HG03565 (cell line): ENCODE data around the gene FSHB.
"Not testable (repeated sequence)": the region's sequence is repeated elsewhere in the genome, so short reads cannot be mapped to it uniquely, and the experiment has no call there.

Experiments used
- ATAC-seq: cut with Tn5 transposase; IDR thresholded peaks from one replicate; pipeline ENCODE4 v1.9.1; 2021; ENCODE audit warnings: mild to moderate bottlenecking, moderate library complexity; ENCODE audit not compliant: unreplicated experiment

FSHB gene

DNA sequence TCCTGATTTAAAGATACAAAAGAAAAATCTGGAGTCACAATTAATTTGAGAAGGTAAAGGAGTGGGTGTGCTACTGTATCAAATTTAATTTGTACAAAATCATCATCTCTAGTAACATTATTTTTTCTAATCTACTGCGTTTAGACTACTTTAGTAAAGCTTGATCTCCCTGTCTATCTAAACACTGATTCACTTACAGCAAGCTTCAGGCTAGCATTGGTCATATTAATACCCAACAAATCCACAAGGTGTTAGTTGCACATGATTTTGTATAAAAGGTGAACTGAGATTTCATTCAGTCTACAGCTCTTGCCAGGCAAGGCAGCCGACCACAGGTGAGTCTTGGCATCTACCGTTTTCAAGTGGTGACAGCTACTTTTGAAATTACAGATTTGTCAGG lies at the start of gene FSHB:
Gene FSHB, plus strand, starts transcription at position 301 of the 400 bp plus-strand sequence. CDS start 889 bp downstream, outside the sequence.
- no peak for ATAC-seq

DNA sequence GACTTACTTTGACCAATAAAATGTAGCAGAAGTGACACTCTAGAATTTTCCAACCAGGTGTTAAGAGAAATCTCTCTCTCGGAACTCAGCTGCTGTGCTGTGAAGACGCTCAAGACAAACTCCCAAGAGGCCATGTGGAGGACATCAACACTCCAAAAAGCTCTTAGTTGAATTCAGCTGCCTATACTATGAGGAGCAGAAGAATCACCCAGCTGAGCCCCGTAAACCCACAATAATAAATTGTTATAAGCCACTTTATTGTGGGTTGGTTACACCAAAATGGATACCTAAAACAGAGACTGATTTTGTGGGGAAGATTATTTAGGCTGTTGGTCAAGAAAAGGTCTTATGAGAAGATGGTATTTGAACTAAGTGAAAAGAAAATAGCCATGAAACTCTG lies 44.1 kb upstream of the FSHB start:
- ATAC-seq, result no peak

DNA sequence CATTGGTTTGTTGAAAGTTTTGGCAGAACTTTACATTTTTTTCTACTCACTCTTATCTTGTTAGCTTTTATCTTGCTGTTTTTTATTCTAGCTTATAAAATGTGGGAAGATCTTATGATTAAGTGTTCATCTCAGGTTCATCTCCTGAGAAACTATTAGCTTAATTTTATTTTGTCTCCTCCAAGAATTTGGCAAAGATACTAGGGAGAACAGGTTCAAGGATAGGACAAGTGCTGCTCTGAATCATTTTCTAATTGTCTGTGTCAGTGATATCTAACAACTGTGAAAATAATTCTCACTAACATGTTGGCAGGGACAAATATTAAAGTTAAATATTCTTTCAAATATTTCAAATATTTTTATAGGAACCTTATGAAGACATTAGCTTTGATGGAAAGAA lies 38.2 kb upstream of the FSHB start:
- no peak for ATAC-seq

DNA sequence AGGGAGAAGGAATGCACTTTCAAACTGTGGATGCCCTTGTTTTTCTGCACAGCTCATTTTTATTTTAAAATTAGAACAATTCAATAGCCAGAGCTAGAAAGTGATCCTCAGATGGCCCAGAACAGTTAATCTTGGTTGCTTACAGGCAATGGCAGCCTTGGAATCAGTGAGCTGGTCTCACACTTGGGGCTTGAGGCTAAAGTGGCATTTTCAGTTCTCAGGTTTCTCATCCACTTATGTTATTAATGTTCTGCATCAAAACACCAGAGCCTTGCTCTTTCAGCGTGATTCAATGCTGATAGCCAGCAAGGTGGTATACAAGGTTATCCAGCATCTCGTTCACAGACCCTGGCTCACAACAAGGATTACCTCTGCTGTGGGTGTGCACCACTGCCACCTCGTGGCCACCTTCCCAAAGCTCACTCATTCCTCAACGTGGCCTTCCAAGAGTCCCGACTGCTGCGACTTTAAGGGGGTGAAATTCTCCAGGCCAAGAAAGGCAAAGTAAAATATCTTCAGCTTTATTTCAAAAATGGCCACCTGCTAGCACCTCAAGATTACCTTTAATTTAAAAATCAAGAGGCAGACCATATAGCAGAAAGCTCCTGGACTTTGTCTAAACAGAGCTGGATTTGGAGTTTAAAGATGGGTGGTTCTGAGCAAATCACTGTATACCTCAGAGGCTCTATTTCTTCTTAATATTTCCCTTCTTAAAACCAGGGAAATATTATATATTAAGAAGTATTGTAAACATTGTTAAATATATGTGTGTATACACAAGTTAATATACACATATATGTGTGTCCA lies 34.2 kb upstream of the FSHB start:
- peak; percentile 97 for ATAC-seq

DNA sequence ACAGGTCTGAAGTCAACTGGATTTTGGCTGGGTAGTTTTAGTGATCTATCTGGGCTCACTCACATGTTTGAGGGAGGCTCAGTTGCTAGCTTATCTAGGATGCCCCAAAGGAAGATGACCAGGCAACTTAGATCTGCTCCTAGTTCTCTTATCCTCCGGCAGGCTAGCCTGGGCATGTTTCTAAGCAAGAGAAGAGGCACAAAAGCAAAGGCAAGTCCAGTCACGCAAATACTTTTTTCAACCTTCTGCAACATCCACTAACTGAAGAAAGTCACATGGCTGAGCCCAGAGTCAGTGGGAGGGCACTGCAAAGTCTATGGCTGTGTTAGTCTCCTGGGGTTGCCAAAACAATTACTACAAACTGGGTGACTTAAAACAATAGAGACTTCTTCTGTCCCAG lies 32.9 kb upstream of the FSHB start:
- ATAC-seq, result no peak

DNA sequence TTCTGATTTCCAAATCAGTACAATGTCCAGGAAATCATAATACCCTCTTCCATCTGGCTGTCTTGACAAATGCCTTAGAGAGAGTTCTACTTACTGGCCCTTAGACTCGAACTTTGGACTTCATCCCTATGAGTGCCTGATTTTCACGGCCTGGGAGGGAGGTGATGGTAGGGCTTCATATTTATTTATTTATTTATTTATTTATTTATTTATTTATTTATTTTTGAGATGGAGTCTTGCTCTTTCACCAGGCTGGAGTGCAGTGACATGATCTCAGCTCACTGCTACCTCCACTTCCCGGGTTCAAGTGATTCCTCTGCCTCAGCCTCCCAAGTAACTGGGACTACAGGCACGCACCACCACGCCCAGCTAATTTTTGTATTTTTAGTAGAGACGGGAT lies 27.8 kb upstream of the FSHB start:
- not testable (repeated sequence) for ATAC-seq

DNA sequence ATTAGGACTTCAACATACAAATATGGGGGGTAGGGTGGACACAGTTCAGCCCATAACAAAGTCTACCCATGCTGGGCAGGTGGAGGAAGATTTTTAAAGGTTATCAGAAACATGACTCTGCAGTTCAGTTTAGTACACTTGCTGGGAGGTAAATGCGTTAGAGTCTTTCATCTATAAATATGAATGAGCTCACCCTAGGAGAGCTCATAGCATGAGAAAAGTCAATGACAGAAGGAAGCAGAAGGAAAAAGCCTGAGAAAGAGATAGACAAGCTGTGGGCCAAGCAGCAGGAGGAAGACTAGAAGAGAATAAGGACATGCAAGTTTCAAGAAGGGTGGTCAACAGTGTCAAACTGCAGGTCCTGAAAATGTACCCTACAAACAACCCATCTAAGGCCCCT lies 27.0 kb upstream of the FSHB start:
- no peak for ATAC-seq

- ATAC-seq, result peak; percentile 83
Measured at GRCh38 chr11:30206249-30206996, 24.4 kb upstream of the FSHB start.

GRCh38 chr11:30210357-30210756 lies 20.5 kb upstream of the FSHB start:
- ATAC-seq, result no peak

DNA sequence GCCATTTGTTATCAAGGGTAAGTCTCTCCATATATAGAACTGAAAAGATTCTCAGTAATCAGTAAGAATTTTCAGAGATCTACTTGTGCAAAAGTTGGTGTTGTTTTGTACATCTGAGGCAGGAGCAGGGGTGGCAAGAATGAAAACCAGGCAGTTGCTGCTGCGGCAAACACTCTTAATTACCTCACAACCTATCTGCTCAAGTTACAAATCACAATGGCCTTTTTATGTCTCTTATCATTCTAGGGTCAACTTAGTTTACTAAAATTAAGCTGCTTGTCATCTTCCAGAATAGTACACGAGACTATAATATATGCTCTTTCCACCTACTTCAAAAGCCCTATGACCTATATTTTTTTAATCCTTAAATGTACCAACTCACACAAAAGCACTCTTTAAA lies 14.3 kb upstream of the FSHB start:
- no peak for ATAC-seq

DNA sequence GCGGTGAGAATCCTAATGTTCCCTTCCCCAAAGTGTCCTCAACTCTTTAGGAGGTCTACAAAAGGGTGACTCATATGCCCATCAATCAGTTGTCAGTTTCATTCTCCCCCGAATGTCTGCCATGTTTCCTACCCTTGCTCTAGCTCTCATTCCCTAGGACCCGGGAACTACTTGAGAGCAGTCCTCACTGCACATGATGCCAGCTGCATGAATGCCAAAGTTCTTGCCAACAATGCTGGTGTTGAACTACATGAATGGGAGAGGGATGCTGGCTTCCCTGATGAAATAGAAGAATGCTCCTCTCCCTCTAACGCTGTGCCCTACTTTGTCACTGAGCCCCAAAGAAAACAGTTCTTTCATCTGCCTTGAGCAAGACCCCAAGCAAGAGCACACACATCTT lies 12.5 kb upstream of the FSHB start:
- ATAC-seq, result no peak

GRCh38 chr11:30225642-30226041 lies 5.2 kb upstream of the FSHB start:
- no peak for ATAC-seq

DNA sequence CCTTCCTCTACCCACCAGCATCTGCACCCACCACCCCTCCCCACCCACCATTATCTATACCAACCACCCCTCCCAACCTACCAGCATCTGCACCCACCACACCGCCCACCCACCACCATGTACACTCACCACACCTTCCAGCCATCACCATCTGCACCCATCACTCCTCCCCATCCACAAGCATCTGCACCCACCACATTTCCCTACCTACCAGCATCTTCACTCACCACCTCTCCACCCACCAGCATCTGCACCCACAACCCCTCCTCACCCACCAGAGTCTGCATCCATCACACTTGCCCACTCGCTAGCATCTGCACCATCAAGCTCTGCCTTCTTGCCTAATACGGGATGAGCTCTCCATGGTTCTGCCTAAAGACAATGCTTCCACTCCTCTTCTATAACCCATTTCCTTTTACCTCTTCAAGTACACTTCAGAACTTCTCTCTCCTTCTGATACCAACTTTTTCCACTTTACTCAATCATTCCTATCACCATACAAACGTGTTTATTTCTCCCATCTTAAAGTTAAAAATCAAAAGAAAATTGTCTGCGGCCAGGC lies 2.4 kb upstream of the FSHB start:
- no peak for ATAC-seq

DNA sequence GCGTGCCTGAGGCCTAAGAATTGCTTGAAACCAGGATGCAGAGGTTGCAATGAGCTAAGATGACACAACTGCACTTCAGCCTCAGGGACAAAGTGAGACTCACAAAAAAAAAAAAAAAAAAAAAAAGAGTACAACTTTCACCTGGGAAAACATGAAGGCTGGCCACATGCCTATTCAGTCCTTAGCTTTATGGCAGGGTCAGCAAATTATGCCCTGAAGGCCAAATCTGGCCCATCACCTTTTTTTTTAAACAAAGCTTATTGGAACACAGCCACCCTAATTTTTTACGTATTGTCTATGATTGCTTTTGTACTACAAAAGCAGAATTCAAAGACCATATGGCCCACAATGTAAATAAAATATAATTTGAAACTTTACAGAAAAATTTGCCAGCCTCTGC lies 8.2 kb downstream of the FSHB start:
- no peak for ATAC-seq

- ATAC-seq, result no peak
Measured at GRCh38 chr11:30244265-30244664, 13.5 kb downstream of the FSHB start.

GRCh38 chr11:30245621-30246020 lies 14.8 kb downstream of the FSHB start:
- ATAC-seq, result no peak

DNA sequence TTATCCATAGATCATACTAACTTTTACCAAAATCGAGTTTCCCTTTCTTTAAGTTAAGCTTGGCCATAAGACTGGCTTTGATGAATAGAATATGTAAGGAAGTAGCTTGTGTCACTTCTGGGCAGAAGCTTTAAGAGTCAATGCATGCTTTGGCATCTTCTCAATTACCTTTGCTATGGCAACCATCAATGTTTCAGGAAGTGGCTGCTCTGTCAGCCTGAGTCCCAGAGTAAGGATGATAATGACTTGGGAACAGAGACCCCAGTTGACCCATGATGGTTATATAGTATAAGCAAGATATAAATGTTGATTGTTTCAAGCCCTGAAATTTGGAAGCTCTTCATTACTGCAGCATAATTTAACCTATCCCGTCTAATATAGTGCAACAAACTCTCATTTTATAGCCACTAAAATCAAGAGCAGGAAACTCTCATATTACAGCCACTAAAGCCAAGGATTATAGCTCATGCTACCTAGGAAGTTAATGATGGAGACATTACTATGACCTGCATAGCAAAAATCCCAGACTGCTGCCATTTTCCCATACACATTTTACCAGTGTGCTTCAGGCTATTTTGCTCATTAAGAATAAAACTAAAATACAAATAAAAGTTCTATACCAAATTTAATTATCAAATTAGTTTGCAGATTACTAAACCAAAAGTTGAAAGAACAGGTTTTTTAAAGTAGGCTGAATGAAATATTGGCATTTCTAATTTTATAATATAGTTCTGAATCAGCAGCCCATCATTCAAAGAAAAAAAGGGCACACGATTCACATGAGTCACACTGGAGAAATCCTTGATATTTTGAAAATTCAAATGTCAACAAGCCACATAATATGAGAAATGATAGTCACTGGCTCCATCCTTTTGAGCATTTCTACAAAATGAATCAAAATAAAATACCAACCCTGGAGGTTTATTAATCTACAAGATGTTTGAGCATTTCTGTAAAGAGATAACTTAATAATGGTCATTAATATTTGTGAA lies 23.8 kb downstream of the FSHB start:
- ATAC-seq, result no peak

DNA sequence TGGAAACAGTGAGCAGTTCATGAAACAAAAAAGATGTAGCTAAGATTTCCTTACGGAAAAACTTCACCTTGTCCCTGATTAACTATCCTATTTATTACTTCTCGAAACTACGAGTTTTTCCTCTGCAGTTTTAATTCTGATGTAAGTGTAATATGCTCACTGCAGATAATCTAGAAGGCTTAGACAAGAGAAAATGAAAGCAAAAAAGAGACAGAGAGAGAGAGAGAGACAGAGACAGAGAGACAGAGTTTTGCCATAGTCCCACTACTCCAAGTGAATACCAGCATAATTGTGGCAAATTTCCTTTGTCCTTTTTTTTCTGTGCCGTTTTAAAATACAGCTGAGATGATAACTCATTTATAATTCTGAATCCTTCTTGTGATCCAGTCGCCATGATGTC lies 24.8 kb downstream of the FSHB start:
- no peak for ATAC-seq

GRCh38 chr11:30257058-30257457 lies 26.2 kb downstream of the FSHB start:
- no peak for ATAC-seq

DNA sequence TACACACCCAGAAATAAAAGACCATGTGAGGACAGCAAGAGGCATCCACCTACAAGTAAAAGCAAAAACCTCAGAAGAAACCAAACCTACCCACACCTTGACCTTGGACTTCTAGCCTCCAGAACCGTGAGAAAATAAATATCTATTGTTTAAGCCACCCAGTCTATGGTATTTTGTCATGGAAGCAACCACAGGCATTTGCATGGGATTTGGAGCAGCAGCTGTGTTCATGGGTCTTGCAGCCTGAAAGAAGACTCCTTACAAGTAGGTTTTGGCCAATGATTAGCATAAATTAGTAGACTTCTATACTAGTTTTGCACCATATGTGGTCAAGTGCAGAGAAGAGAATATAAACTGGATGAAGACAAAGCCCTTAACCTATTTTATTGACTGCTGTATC lies 27.9 kb downstream of the FSHB start:
- no peak for ATAC-seq

- peak; percentile 56 for ATAC-seq
Measured at GRCh38 chr11:30260813-30261212, 30.0 kb downstream of the FSHB start.
